Pancreas (tissue), 10 donors: Measurements from ENCODE around the gene SLC9C1. TPM values are rescaled to one million over a fixed set of nuclear protein-coding genes. Genes with fewer than 3 reads are reported as not detected.

Experiments used
- ATAC-seq, 4 donors: fragments of 200-7000 bp; cut with Tn5 transposase; one replicate each; pipeline versions ENCODE4 v1.8.0 to v1.9.1; 2020; ENCODE audit warnings: mild to moderate bottlenecking in 4 of 4, moderate library complexity in 4 of 4
- DNase-seq, 6 donors: peaks; one replicate each; pipeline ENCODE4 v3.0.0-alpha.2; 2020
- FAIRE-seq: peaks from 2 replicates; lab custom pipeline; 2012; peaks lifted over from hg19 to GRCh38; lab: Jason Lieb, UNC
- H3K27ac ChIP-seq, 4 donors: fragments of 200-600 bp; sonication (generic); 1 replicate in 3 of 4; 2 replicates in 1 of 4; pipeline versions ENCODE4 v1.5.0 to v1.8.0; 2020
- H3K27me3 ChIP-seq, 4 donors: fragments of 200-600 bp; one replicate each; pipeline ENCODE4 v1.8.0; 2021
- H3K36me3 ChIP-seq, 3 donors: fragments of 200-600 bp; sonication (generic) in 1 of 3; one replicate each; pipeline versions ENCODE4 v1.5.0 to v1.8.0; 2020 to 2021
- H3K4me1 ChIP-seq, 3 donors: fragments of 200-600 bp; one replicate each; pipeline ENCODE4 v1.8.0; 2021
- H3K4me3 ChIP-seq, 4 donors: fragments of 200-600 bp; sonication (generic) in 2 of 4; one replicate each; pipeline versions ENCODE4 v1.5.0 to v1.8.0; 2020 to 2021
- H3K9me3 ChIP-seq, 4 donors: fragments of 200-600 bp; one replicate each; pipeline ENCODE4 v1.8.0; 2021
- WGBS, 2 donors: extraction: QIAGEN DNeasy Blood & Tissue Kit; methylation state at CpG; one replicate each; pipeline ENCODE4 v1.1.7; 2013; 5-methylcytosine and 5-hydroxymethylcytosine counted together
- intact Hi-C, 3 donors: fragments of 100-400 bp; cut with DNase I; formaldehyde crosslinking; loops; one replicate each; pipeline versions ENCODE4 v1.11.1 to v1.14.2; 2022
- polyA plus RNA-seq, 2 donors: library from polyadenylated mRNA; stranded (reverse); fragments of 200-250 nt; gene quantifications; one replicate each; pipeline ENCODE4 v1.2.3, GENCODE V29; 2013
- total RNA-seq, 6 donors: library from RNA; stranded (reverse); fragmentation: NEBNext Ultra II Directional in 4 of 6; extraction: Animal tissue kit (Norgen Biotek cat#: 25700) in 4 of 6; gene quantifications; one replicate each; pipeline versions ENCODE4 v1.2.1 to v1.2.4, GENCODE V29; 2021 to 2023
- TF ChIP-seq, protein P1 (sequence below), 4 donors: fragments of 200-600 bp; sonication (generic) in 3 of 4; IDR thresholded peaks; one replicate each; pipeline versions ENCODE4 v1.5.0 to v1.8.0; 2021; ENCODE audit warnings: antibody characterized with exemption in 4 of 4
- donor health status: healthy with polysubstance abuse.
- donor health status: DM: no; HTN: no; CAD: no; lungs with moderate emphysema.
- donor health status: DM: no; HTN: no; CAD: no.
- donor health status: control.
- donor health status: control.
- donor health status: Bipolar disorder and iron deficiency.
- donor health status: DM: yes; HTN: yes; CAD: no.
- donor health status: DM: no; HTN: no; CAD: no.
- donor health status: DM: no; HTN: no; CAD: no.
- donor health status: DM: yes; HTN: yes; CAD: no.

Gene SLC9C1
- total and polyA plus RNA-seq, 8 donors, result 0.07 to 0.66 TPM; not detected in 6

- no peak overlapping the region for H3K27ac ChIP-seq
- intact Hi-C loops, result no loop called here
- FAIRE-seq, result no peak
- H3K36me3 ChIP-seq, result no peaks in the 10 kb centered on the region
- ATAC-seq, result no peak
- TF ChIP-seq, protein P1, sequence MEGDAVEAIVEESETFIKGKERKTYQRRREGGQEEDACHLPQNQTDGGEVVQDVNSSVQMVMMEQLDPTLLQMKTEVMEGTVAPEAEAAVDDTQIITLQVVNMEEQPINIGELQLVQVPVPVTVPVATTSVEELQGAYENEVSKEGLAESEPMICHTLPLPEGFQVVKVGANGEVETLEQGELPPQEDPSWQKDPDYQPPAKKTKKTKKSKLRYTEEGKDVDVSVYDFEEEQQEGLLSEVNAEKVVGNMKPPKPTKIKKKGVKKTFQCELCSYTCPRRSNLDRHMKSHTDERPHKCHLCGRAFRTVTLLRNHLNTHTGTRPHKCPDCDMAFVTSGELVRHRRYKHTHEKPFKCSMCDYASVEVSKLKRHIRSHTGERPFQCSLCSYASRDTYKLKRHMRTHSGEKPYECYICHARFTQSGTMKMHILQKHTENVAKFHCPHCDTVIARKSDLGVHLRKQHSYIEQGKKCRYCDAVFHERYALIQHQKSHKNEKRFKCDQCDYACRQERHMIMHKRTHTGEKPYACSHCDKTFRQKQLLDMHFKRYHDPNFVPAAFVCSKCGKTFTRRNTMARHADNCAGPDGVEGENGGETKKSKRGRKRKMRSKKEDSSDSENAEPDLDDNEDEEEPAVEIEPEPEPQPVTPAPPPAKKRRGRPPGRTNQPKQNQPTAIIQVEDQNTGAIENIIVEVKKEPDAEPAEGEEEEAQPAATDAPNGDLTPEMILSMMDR (IDR thresholded peaks at IDR 0.05), result no peak
- H3K4me3 ChIP-seq, result no peak overlapping the region
- WGBS, 2 donors, result 82% methylated on average over 2 of the region's 2 CpGs
- peaks cover 3 to 43% (median 16%) of the 10 kb centered on the region in 3 donors for H3K4me1 ChIP-seq
- no peaks in the 10 kb centered on the region for H3K9me3 ChIP-seq
- H3K27me3 ChIP-seq, result no peaks in the 10 kb centered on the region
- DNase-seq, result no peak
These were observed 197.8 kb downstream of the SLC9C1 start for GRCh38 chr3:112096176-112096575.

DNA sequence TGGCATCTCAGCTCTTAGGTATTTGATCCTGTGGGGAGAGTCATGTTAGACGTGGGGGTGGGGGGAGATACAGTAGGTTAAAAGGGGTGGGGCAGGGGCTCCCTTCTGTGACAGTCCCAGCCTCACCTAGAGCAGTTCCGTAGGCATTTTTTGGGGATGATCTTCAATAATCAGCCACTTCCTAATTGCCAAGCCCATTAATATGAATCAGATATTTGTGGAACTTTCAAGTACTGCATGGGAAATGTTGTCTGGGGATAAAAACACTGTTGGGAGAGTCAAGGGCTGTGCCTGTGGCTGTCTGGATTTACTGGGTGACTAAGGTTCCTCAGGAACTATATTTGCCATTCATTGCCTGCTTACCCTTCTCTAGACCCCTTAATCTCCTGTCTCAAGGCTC, 198.3 kb downstream of the SLC9C1 start:
- H3K36me3 ChIP-seq, result no peaks in the 10 kb centered on the region
- no peak overlapping the region for H3K27ac ChIP-seq
- no peak for ATAC-seq
- DNase-seq, result no peak
- no peaks in the 10 kb centered on the region for H3K27me3 ChIP-seq
- FAIRE-seq, result no peak
- intact Hi-C loops, result no loop called here
- peaks cover 3 to 45% (median 16%) of the 10 kb centered on the region in 3 donors for H3K4me1 ChIP-seq
- TF ChIP-seq, protein P1 (IDR thresholded peaks at IDR 0.05), result no peak
- no peaks in the 10 kb centered on the region for H3K9me3 ChIP-seq
- H3K4me3 ChIP-seq, result no peak overlapping the region
- 34 to 49% methylated on average over 2 of the region's 2 CpGs for WGBS, 2 donors

GRCh38 chr3:112093180-112093522, 200.9 kb downstream of the SLC9C1 start:
- Histone ChIP-seq H3K36me3 (no peaks in the 10 kb centered on the region), H3K4me1 (peaks cover 3 to 42% (median 4%) of the 10 kb centered on the region in 3 donors), H3K27me3 (no peaks in the 10 kb centered on the region), H3K27ac (peak overlapping the region in 3 of 4 donors; percentile 6 to 89 (median 87)), H3K9me3 (no peaks in the 10 kb centered on the region), H3K4me3 (peak overlapping the region in 2 of 4 donors; percentile 51 to 71)
- ATAC-seq (no peak), DNase-seq (no peak), FAIRE-seq (no peak)
- intact Hi-C loops, result no loop called here
- TF ChIP-seq, protein P1 (IDR thresholded peaks at IDR 0.05), result no peak

DNA sequence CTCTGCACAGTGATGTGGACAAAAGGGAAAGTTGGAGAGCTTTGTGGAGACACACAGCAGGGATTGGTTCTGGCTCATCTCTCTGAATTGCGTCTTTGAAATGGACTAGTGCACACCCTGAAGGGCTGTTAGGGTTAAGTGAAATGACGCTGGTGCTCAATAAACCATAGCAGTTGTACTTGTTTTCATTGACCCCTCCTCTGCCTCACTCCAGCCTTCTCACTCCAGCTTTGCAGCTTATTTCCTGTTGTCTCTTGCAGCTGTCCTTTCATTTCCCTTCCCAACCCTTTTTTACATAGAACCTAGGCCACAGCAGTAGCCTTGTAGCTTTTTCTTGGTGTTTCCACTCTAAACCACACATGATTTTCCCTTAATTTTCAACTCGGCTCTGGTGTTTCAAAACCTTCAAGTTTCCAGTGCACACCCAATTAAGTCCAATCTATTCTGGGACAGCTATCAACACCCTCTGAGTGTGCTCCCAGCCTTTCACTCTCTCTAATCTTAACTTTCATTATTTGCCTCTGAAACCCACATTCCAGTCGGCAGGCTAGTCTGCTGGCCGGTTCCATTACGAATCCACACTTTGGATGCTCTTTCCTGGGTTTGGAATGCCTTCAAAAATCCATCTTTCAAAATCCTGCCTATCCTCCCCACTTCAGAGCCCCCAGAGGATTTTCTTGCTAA, 201.4 kb downstream of the SLC9C1 start:
- Histone ChIP-seq H3K4me3 (peak overlapping the region in 2 of 4 donors; percentile 51 to 71), H3K4me1 (peaks cover 2 to 40% (median 4%) of the 10 kb centered on the region in 3 donors), H3K9me3 (no peaks in the 10 kb centered on the region), H3K27me3 (no peaks in the 10 kb centered on the region), H3K36me3 (no peaks in the 10 kb centered on the region), H3K27ac (peak overlapping the region in 3 of 4 donors; percentile 17 to 89 (median 87))
- ATAC-seq, result peak in 2 of 4 donors; percentile 0 to 17
- intact Hi-C loops, result no loop called here
- DNase-seq, result peak in 1 of 6 donors; percentile 23
- no peak for FAIRE-seq
- TF ChIP-seq, protein P1 (IDR thresholded peaks at IDR 0.05), result no peak
- 30 to 31% methylated on average over 6 of the region's 6 CpGs for WGBS, 2 donors
